ENCODE measurements around the gene VPREB3.

Gene VPREB3

DNA sequence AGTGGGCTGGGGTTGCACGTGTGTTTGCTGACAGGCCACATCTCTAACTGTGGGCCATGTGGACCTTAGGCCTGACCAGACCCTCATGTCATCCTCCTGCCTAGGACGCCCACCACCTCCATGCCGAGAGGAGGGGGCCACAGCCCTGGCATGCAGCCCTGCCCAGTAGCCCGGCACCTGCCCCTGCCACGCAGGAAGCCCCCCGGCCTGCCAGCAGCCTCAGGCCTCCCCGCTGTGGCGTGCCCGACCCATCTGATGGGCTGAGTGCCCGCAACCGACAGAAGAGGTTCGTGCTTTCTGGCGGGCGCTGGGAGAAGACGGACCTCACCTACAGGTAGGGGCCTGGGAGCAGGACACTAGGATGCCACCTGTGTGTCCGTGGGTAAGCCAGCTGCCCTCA, 24.9 kb upstream of the VPREB3 start:
- DNase-seq (ENCODE audit: low spot score): no peak
- TF ChIP-seq, protein P1, sequence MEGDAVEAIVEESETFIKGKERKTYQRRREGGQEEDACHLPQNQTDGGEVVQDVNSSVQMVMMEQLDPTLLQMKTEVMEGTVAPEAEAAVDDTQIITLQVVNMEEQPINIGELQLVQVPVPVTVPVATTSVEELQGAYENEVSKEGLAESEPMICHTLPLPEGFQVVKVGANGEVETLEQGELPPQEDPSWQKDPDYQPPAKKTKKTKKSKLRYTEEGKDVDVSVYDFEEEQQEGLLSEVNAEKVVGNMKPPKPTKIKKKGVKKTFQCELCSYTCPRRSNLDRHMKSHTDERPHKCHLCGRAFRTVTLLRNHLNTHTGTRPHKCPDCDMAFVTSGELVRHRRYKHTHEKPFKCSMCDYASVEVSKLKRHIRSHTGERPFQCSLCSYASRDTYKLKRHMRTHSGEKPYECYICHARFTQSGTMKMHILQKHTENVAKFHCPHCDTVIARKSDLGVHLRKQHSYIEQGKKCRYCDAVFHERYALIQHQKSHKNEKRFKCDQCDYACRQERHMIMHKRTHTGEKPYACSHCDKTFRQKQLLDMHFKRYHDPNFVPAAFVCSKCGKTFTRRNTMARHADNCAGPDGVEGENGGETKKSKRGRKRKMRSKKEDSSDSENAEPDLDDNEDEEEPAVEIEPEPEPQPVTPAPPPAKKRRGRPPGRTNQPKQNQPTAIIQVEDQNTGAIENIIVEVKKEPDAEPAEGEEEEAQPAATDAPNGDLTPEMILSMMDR (IDR thresholded peaks at IDR 0.05; ENCODE audit: extremely low read depth, insufficient read depth, missing control alignments): no peak
- in situ Hi-C loops (cut with MboI; ENCODE audit: low pct_unique_long_range_greater_than_20kb, low sequenced_read_pairs, unreplicated experiment): no loop called here

DNA sequence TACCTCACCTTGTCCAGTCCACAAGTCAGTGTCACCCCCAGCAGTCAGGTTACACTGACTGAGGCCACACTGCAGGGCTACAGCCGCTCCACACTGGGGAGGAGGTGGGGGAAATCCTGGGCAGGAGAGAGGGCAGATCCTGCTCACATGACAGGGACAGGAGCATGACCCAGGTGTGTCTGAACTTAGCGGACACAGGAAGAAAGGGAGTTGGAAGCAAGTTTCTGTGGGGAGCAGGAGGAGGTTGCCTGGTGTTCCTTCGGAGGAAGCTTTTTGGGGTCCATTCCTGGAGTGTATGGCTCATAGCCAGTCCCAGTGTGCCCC, 24.3 kb upstream of the VPREB3 start:
- no peak for DNase-seq (ENCODE audit: low spot score)
- in situ Hi-C loops (cut with MboI; ENCODE audit: low pct_unique_long_range_greater_than_20kb, low sequenced_read_pairs, unreplicated experiment): no loop called here
- TF ChIP-seq, protein P1 (IDR thresholded peaks at IDR 0.05; ENCODE audit: extremely low read depth, insufficient read depth, missing control alignments): no peak

DNA sequence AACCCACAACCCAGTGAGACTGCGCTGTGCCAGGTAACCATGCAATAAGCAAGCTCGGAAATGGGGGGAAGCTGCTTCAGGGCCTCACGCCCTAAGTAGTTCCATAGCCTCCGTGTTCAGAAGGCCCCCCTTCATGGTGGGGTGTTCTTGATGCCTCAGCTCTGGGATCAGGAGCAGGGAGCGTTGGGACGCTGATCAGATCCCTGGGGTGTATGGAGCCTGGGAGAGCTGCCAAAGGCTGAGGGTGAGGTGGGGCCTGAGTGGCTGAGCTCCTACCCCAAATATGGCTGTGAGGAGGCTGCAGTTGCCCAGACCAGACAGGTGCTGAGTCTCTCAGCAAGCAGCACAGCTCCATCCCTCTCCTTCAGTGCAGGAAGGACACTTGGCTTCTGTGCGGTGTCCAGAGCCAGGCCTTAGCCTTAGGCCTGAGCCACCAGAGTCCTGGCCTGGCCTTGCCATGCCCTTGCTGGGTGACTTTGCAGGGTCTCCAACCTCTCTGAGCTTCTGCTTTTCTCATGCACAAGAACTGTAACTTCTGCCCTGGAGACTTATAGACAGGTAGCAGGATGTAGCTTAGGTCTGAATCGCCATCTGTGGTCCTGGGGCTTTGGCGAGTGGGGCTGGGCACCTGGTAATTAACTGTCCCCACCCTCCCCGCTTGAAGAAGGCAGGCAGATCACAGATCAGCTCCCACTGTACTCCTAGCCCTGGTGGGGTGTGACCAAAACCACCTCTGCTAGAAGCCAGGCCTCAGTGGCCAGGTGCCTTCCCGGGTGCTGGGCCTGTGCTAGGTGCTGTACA, 23.8 kb upstream of the VPREB3 start:
- no peak for DNase-seq (ENCODE audit: low spot score)
- in situ Hi-C loops (cut with MboI; ENCODE audit: low pct_unique_long_range_greater_than_20kb, low sequenced_read_pairs, unreplicated experiment): no loop called here
- TF ChIP-seq, protein P1 (IDR thresholded peaks at IDR 0.05; ENCODE audit: extremely low read depth, insufficient read depth, missing control alignments): no peak

DNA sequence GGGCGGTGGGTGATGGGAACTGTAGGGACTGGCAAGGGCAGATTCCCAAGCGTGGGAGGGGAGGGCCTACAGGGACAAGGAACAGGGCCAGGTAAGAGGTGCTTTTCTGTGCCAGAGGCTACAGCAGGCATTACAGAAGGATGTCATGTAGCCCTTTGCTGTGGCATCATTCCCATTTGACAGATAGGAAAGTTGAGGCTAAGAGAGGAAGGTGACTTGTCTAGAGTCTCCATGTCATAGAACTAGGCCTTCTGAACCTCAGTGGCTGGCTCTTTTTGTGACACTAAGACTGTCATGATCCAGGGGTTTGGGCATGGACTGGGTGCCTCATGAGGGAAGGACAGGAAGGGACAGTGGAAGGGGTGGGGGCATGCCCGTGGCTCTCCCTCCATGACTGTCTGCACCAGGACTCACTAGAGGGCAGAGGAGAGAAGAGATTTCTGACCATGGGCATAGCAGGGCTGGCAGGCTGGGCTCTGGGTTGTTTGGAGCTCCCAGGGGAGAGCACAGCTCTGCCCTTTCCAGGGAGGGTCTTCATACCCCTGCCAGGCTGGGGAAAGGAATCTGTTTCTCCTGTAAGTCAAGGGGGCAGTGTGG, 21.7 kb upstream of the VPREB3 start:
- TF ChIP-seq, protein P1 (IDR thresholded peaks at IDR 0.05; ENCODE audit: extremely low read depth, insufficient read depth, missing control alignments): no peak
- DNase-seq (ENCODE audit: low spot score): no peak
- in situ Hi-C loops (cut with MboI; ENCODE audit: low pct_unique_long_range_greater_than_20kb, low sequenced_read_pairs, unreplicated experiment): no loop called here

DNA sequence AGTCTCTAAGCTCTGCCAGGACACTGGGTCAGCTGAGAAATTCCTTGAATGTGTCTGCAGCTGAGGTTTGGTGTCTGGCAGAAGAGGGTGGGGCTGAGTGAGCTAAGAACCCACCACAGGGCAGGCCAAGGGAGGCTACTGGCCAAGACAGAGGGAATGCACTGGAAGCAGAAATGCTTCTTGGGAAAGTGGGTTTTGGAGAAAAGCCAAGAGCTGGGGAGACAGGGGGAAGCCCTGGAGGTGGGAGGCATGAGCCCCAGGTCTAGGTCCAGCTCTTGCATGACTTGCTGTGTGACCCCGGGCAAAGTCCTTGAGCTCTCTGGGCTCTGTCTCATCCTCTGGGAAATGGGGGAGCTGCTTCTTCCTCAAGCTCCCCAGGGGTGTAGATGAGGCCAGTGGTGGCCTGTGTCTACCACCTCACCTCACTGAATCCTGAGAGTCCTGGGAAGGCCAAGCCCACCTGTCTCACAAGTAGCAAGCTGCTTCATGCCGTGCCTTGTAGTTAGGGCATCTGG, 20.8 kb upstream of the VPREB3 start:
- no peak for DNase-seq (ENCODE audit: low spot score)
- TF ChIP-seq, protein P1 (IDR thresholded peaks at IDR 0.05; ENCODE audit: extremely low read depth, insufficient read depth, missing control alignments): no peak
- in situ Hi-C loops (cut with MboI; ENCODE audit: low pct_unique_long_range_greater_than_20kb, low sequenced_read_pairs, unreplicated experiment): no loop called here

DNA sequence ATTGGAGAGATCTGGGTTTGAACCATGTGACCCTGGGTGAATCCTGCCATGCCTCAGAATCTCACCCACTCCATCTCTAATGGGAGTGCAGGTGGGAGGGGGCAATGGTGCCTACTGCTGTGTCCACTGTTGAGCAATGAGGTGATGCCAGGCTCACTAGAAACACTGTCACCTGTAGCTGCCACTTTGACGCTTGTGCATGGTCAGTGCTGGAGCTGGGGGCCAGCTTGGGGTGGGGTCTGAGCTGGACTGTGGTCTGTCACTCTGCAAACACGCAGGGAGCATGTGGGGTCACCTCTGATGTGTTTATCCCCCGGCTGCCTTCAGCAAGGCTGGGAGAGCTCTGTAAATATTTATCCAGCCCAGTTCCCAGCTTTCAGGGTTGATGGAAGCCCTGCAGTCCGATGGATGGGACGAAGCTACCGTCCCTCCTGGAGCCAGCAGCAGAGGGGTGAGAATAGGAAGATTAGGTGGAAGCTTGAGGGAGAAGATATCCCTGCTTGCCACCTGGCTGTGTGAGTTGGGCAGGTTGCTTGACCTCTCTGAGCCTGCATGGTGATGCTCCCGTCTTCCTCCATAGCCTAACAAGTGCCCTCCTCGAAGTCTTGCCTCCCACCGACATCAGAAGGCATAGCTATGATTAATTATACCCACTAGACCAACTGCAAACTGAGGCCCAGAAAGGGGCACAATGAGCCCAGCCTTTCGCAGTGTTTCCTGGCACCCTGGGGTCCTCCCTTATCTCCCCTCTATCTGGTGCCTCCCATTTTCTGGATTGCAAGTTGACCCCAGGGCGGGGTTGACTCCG, 20.1 kb upstream of the VPREB3 start:
- no peak for DNase-seq (ENCODE audit: low spot score)
- in situ Hi-C loops (cut with MboI; ENCODE audit: low pct_unique_long_range_greater_than_20kb, low sequenced_read_pairs, unreplicated experiment): no loop called here
- TF ChIP-seq, protein P1 (IDR thresholded peaks at IDR 0.05; ENCODE audit: extremely low read depth, insufficient read depth, missing control alignments): no peak
